D721Med (cell line): ENCODE results near the gene IQSEC1.

ENCODE experiments used
- DNase-seq: peaks from one replicate; pipeline ENCODE4 v3.0.0; 2011; ENCODE audit warnings: low spot score; ENCODE audit not compliant: insufficient read length
- FAIRE-seq: peaks from 2 replicates; lab custom pipeline; 2011; peaks lifted over from hg19 to GRCh38; lab: Jason Lieb, UNC
- CTCF ChIP-seq: IDR thresholded peaks from 2 replicates; pipeline ENCODE4 v1.5.1; 2012; ENCODE audit warnings: mild to moderate bottlenecking, control low read depth; ENCODE audit not compliant: insufficient read depth; ENCODE audit errors: missing control alignments

The IQSEC1 gene

DNA sequence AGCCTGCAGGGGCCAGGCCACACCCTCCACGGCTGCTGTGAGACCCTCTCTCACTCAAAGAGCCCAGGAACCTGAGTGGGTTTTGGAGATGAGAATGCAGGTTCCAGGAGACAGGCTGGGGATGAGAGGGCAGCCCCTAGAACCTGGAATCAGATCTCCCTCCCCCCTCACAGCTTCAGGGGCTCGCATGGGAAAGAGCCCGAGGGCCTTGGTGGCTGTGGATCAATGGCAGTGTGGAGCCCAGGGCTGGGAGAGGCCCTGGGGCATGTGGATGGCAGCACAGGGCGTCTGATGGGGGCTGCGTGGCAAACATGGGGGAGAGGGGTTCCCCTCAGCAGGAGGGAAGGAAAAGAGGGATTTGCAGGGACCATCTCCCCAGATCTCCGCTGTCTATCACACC, 119.0 kb downstream of the IQSEC1 start:
- no peak for TF ChIP-seq CTCF
- FAIRE-seq (no peak), DNase-seq (no peak)

DNA sequence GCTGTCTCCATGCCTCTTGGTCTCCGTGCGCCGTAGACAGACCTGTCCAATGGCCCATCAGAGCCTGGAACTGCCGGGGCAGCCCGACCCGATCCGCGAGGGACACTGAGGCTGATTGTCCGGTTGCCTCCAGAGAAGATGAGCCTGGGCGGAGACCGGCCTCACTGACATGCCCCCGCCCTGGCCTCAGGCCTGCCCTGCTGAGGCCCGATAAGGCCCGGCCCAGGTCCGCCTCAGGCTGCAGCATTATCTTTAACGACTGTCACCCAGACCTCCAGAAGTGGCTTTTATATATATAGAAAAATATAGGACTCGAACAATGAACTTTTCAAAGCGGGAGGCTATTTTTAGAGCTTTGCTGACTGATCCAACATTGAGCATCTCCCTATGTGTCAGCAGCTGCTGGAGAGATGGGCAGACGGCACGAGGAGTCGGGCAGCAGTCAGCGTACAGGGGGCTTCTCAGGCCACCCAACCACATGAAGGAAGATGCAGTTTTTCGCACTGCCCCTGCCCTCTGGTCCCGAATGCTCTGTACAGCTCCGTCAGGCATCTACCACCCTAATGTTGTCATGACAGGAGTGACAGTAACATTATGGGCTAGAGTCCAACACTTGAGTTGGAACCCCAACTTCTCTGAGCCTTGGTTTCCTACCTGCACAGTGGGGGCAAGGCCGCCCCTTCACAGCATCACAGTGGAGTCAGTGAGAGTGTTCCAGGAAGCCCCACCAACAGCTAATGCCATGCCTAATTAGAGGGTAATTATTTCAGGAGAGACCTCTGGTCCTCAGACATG, 119.8 kb downstream of the IQSEC1 start:
- no peak for TF ChIP-seq CTCF
- FAIRE-seq (no peak), DNase-seq (no peak)

GRCh38 chr3:12952343-12953200, 120.7 kb downstream of the IQSEC1 start:
- no peak for FAIRE-seq
- DNase-seq, result no peak
- TF ChIP-seq CTCF, result no peak

GRCh38 chr3:12948891-12949711, 124.1 kb downstream of the IQSEC1 start:
- FAIRE-seq, result no peak
- TF ChIP-seq CTCF, result no peak
- no peak for DNase-seq

DNA sequence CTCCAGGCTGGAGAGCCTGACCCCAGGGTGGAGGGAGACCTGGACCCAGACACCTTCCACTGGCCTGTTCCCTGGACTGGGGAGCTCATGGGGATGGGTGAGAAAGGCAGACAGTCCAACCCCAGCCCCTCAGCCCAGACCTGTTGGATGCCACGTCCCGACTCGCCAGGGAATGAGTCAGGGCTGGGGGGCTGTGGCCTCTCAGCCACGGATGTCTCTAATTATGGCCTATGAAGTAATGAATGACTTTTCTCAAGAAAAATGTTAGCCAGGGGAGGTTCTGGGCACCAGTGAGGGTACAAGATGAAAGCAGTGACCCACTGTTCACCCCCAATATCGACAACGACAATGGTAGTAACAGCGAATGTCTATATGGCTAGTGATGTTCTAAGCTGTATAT, 124.9 kb downstream of the IQSEC1 start:
- FAIRE-seq (no peak), DNase-seq (no peak)
- TF ChIP-seq CTCF, result no peak

DNA sequence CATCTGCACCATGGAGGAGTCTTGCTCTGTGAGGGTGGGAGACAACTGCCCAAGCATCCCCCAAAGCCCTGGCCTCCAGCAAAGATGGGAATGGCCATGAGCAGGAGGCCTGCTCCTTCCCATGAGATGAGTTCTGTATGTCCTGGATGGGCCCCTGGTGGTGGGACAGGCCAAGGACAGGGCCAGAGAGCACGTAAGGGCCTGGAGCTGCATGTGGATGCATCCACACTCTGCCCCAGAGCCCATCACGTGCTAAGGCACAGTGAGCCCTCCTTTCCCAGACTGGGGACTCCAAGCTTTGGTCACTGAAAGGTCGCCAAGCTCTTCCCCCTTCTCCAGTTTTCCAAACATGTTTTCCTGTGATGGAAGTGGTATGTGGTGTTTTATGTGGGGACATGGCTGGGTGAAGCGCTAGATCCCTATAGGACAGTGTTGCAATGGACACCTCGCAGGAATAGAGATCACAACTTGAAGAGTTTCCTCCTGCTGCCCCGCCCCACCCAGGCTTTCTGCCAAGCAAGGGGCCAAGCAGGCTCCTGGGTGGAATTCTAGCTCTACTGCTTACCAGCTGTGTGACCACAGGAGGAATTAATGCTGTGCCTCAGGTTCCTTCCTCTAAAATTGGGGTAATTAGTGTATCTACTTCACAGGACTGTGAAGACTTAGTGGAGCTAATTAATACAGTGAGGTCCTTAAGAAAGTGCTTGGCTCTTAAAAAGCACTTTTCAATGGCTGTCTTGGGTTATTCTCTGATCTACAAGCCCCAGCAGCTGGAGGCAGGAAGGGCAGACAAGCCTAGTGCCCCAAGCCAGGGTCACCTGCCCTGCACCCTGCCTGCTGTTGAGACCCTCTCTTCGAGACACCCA, 125.5 kb downstream of the IQSEC1 start:
- FAIRE-seq (no peak), DNase-seq (no peak)
- TF ChIP-seq CTCF, result no peak
